ENCODE results near the gene FMR1NB. TPM values are rescaled to one million over a fixed set of nuclear protein-coding genes. Genes with fewer than 3 reads are reported as not detected.

Gene FMR1NB
- total and polyA plus RNA-seq, 4 donors = 0.18 TPM; not detected in 3

DNA sequence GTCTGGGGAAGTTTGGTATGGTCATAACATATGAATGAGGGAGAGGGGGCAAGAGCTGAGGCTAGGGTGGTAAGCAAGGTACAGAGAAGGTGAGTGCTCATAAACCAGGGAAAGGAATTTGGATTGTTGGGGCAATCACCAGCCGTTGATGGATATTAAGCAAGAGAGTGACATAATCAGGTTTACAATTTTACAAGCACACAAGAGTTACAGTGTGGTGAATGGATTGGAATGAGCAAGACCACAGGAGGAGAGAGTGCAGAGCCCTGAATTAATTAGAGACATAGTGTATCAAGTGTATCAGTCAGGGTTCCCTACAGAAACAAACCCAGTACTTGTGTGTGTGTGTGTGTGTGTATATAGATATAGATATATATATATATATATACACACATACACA, 18.7 kb upstream of the FMR1NB start:
- no CpG with 5 or more reads among the region's 1 CpG for WGBS (ENCODE audit: insufficient coverage)
- Histone ChIP-seq H3K27ac (ENCODE audit: low read depth, low read length) (no peak overlapping the region), H3K9me3 (ENCODE audit: control insufficient read depth, insufficient read depth, low read length) (no peaks in the 10 kb centered on the region), H3K4me3 (ENCODE audit: low read depth, low read length) (no peak overlapping the region), H3K4me1 (ENCODE audit: control insufficient read depth, insufficient read depth, low read length) (no peaks in the 10 kb centered on the region), H3K27me3 (ENCODE audit: control insufficient read depth, insufficient read depth, low read length) (no peaks in the 10 kb centered on the region), H3K36me3 (ENCODE audit: control insufficient read depth, insufficient read depth, low read length) (no peaks in the 10 kb centered on the region)
- no peak for DNase-seq (ENCODE audit: low read depth in 4 of 6, low spot score in 6 of 6)

DNA sequence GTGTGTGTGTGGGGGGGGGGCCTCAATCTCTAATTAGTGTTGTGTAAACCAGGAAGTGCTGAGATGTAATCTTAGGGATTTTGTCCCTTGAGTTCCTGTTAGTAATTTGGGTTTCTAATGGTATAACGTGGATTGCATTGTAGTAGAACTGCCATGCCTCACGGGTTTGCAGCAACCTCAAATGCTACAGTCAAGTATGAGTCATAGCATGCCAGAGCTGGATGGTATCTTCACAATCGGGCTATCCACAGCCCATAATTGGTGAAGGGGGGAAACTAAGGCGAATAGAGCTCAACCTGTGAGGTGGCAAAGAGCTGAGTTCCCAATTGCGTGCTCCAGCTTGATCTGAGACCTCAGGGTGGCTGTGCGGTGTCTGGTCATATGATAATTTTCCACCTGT, 2.2 kb upstream of the FMR1NB start:
- Histone ChIP-seq H3K27me3 (ENCODE audit: control insufficient read depth, insufficient read depth, low read length) (no peaks in the 10 kb centered on the region), H3K27ac (ENCODE audit: low read depth, low read length) (no peak overlapping the region), H3K9me3 (ENCODE audit: control insufficient read depth, insufficient read depth, low read length) (no peaks in the 10 kb centered on the region), H3K4me3 (ENCODE audit: low read depth, low read length) (no peak overlapping the region), H3K36me3 (ENCODE audit: control insufficient read depth, insufficient read depth, low read length) (no peaks in the 10 kb centered on the region), H3K4me1 (ENCODE audit: control insufficient read depth, insufficient read depth, low read length) (no peaks in the 10 kb centered on the region)
- no peak for DNase-seq (ENCODE audit: low read depth in 4 of 6, low spot score in 6 of 6)
- WGBS (ENCODE audit: insufficient coverage) = 60% methylated on average over 6 of the region's 6 CpGs

DNA sequence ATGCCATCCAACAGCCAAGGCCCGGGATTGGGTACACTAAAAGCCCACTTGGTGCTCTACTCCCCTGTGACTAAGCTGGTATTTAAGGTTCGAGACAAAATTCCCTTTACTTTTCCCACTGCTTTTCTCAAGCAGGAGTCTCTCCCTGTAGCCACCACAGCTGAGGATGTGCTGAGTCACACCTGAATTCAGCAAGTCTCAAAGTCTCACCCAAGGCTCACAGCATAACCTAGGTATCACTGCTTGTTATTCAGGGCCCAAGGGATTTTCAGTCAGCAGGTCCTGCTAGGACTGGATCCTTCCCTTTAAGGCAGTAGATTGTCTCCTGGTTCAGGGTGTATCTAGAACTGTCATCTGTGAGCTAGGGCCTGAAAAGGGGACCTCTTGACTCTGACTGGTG, 39.2 kb downstream of the FMR1NB start:
- DNase-seq (ENCODE audit: low read depth in 4 of 6, low spot score in 6 of 6) = no peak
- Histone ChIP-seq H3K4me3 (ENCODE audit: low read depth, low read length) (no peak overlapping the region), H3K9me3 (ENCODE audit: control insufficient read depth, insufficient read depth, low read length) (no peaks in the 10 kb centered on the region), H3K4me1 (ENCODE audit: control insufficient read depth, insufficient read depth, low read length) (no peaks in the 10 kb centered on the region), H3K27ac (ENCODE audit: low read depth, low read length) (no peak overlapping the region), H3K27me3 (ENCODE audit: control insufficient read depth, insufficient read depth, low read length) (no peaks in the 10 kb centered on the region), H3K36me3 (ENCODE audit: control insufficient read depth, insufficient read depth, low read length) (no peaks in the 10 kb centered on the region)
- WGBS (ENCODE audit: insufficient coverage) = 63% methylated on average over 2 of the region's 2 CpGs

DNA sequence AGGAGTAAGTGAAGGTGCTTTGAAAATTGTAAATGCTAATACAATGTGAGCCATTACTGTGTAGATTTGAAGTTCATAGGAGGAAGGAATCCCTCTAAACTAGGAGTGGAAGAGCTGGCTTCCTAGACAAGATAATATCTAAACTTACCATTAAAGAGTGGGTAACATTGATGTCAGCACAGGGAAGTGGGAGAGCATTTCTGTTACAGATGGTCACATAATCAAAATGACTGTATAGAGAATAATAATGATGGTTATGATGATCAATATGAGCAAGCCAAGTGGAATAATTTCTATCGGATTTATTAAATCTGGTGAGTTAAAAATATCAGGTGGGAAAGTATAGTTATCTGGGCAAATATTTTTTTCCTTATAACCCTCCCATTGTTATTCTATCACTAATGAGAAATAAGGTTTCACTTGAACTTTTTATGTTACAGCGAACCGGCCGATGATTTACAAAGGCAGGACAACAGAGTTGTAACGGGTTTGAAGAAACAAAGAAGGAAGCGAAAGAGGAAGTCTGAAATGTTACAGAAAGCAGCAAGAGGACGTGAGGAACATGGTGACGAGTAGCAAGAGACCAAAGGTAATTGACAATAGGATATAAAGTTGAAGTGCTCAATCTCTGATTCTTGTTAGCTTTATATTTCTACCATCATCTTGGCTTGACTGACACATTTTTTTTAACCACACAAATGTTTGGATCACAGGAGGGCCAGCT, 43.5 kb downstream of the FMR1NB start:
- WGBS (ENCODE audit: insufficient coverage) = 69% methylated on average over 6 of the region's 8 CpGs
- Histone ChIP-seq H3K4me3 (ENCODE audit: low read depth, low read length) (no peak overlapping the region), H3K27ac (ENCODE audit: low read depth, low read length) (no peak overlapping the region), H3K36me3 (ENCODE audit: control insufficient read depth, insufficient read depth, low read length) (no peaks in the 10 kb centered on the region), H3K4me1 (ENCODE audit: control insufficient read depth, insufficient read depth, low read length) (no peaks in the 10 kb centered on the region), H3K9me3 (ENCODE audit: control insufficient read depth, insufficient read depth, low read length) (no peaks in the 10 kb centered on the region), H3K27me3 (ENCODE audit: control insufficient read depth, insufficient read depth, low read length) (no peaks in the 10 kb centered on the region)
- DNase-seq (ENCODE audit: low read depth in 4 of 6, low spot score in 6 of 6) = no peak

DNA sequence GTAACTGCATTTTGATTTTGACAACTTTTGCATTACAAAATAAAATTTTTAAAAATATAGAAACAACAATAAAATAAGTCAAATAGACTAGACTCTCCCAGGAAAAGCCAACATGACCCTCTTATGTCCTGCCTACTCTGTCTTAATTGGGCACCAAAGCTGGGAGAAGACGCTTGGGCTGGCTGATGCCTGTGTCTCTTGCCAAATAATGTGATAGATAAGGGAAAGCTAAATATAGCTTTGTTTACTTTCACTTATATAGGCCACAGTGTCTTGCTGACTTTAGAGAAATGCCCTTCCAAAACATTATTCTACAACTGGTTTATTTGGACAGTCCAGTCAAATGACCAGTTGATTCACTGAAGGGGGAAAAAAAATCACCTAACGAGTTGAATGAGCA, 54.2 kb downstream of the FMR1NB start:
- no peak overlapping the region for H3K4me3 ChIP-seq (ENCODE audit: low read depth, low read length)
- no peaks in the 10 kb centered on the region for H3K27me3 ChIP-seq (ENCODE audit: control insufficient read depth, insufficient read depth, low read length)
- no peaks in the 10 kb centered on the region for H3K9me3 ChIP-seq (ENCODE audit: control insufficient read depth, insufficient read depth, low read length)
- no CpG with 5 or more reads among the region's 2 CpGs for WGBS (ENCODE audit: insufficient coverage)
- no peaks in the 10 kb centered on the region for H3K4me1 ChIP-seq (ENCODE audit: control insufficient read depth, insufficient read depth, low read length)
- no peaks in the 10 kb centered on the region for H3K36me3 ChIP-seq (ENCODE audit: control insufficient read depth, insufficient read depth, low read length)
- no peak for DNase-seq (ENCODE audit: low read depth in 4 of 6, low spot score in 6 of 6)
- no peak overlapping the region for H3K27ac ChIP-seq (ENCODE audit: low read depth, low read length)

DNA sequence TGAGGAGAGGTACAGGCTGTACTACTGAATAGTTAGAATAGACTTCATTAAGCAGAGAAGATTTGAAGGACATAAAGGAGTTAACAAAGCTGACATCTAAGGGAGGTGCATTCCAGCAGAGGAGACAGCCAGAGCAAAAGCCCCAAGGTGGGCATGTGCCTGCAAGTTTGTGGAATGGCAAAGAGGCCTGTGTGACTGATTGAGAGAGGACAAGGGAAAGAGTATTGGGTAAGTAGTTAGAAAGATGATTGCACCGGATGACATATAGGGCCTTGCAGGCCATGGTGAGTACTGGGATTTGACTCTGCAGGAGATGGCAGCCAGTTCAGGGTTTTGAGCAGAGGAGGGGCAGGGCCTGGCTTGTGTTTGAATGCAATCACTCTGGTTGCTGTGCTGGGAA, 55.9 kb downstream of the FMR1NB start:
- DNase-seq (ENCODE audit: low read depth in 4 of 6, low spot score in 6 of 6) = no peak
- no peak overlapping the region for H3K27ac ChIP-seq (ENCODE audit: low read depth, low read length)
- 93% methylated on average over 1 of the region's 1 CpG for WGBS (ENCODE audit: insufficient coverage)
- no peaks in the 10 kb centered on the region for H3K27me3 ChIP-seq (ENCODE audit: control insufficient read depth, insufficient read depth, low read length)
- H3K4me1 ChIP-seq (ENCODE audit: control insufficient read depth, insufficient read depth, low read length) = no peaks in the 10 kb centered on the region
- no peaks in the 10 kb centered on the region for H3K9me3 ChIP-seq (ENCODE audit: control insufficient read depth, insufficient read depth, low read length)
- H3K4me3 ChIP-seq (ENCODE audit: low read depth, low read length) = no peak overlapping the region
- H3K36me3 ChIP-seq (ENCODE audit: control insufficient read depth, insufficient read depth, low read length) = no peaks in the 10 kb centered on the region

DNA sequence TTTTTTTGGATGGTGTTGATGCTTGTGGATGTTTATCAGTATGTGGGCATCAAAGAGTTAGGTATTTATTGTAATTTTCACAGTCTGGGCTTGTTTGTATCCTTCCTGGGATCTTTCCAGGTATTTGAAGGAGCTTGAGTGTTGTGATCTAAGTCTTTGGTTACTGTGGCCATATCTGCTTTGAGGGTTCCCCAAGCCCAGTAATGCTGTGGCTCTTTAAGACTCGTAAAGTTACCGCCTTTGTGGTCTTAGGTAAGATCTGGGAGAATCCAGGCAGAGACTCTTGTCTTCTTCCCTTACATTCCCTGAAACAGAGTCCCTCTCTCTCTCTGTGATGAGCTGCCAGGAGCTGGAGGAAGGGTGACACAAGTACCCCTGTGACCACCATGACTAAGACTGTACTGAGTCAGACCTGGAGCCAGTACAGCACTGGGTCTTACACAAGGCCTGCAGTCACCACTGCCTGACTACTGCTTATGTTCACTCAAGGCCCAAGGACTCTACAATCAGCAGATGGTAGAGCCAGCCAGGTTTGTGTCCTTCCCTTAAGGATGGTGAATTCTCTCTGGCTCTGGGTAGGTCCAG, 62.2 kb downstream of the FMR1NB start:
- Histone ChIP-seq H3K36me3 (ENCODE audit: control insufficient read depth, insufficient read depth, low read length) (no peaks in the 10 kb centered on the region), H3K9me3 (ENCODE audit: control insufficient read depth, insufficient read depth, low read length) (no peaks in the 10 kb centered on the region), H3K27ac (ENCODE audit: low read depth, low read length) (no peak overlapping the region), H3K4me3 (ENCODE audit: low read depth, low read length) (no peak overlapping the region), H3K27me3 (ENCODE audit: control insufficient read depth, insufficient read depth, low read length) (no peaks in the 10 kb centered on the region), H3K4me1 (ENCODE audit: control insufficient read depth, insufficient read depth, low read length) (no peaks in the 10 kb centered on the region)
- 80% methylated on average over 1 of the region's 2 CpGs for WGBS (ENCODE audit: insufficient coverage)
- no peak for DNase-seq (ENCODE audit: low read depth in 4 of 6, low spot score in 6 of 6)

DNA sequence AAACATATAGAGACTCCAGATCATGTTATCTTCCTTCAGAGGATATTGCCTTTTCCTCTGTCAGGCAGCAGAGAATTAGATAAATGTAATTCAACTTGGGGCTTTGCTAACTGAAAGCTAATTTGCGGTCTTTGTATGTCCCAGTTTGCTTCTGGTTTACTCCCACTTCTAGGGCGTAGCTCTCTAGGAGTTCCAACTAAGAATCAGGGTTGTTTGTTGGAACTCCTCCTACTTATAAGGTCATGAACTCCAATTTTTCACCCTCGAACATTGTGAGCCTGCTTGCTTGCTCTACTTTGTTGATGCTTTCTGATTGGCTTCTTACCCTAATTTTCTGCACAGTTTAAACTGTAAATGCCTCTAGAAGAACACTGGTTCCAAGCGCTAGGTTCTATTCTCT, 66.1 kb downstream of the FMR1NB start:
- Histone ChIP-seq H3K27me3 (ENCODE audit: control insufficient read depth, insufficient read depth, low read length) (no peaks in the 10 kb centered on the region), H3K4me3 (ENCODE audit: low read depth, low read length) (no peak overlapping the region), H3K36me3 (ENCODE audit: control insufficient read depth, insufficient read depth, low read length) (no peaks in the 10 kb centered on the region), H3K9me3 (ENCODE audit: control insufficient read depth, insufficient read depth, low read length) (no peaks in the 10 kb centered on the region), H3K4me1 (ENCODE audit: control insufficient read depth, insufficient read depth, low read length) (no peaks in the 10 kb centered on the region), H3K27ac (ENCODE audit: low read depth, low read length) (no peak overlapping the region)
- no peak for DNase-seq (ENCODE audit: low read depth in 4 of 6, low spot score in 6 of 6)
- 64% methylated on average over 4 of the region's 4 CpGs for WGBS (ENCODE audit: insufficient coverage)

DNA sequence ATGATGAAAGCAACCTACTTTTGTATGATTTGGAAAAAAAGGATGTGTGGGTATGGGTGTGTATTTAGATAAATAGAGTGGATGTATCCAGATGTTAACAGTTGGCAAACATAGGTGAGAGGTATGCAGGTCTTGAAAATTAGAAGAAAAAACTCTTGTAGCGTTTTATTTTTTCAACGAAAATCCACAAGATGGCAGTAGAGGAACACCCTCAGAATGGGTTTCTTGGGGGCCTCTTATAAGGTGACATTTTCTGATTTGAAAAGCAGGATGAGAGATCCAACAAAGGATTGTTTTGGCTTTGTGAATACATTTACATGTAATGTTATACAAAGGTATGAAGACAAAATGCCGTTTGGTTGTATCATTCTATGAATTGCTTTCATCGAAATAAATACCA, 68.3 kb downstream of the FMR1NB start:
- peak; percentile 4 to 90 (median 36) for DNase-seq (ENCODE audit: low read depth in 4 of 6, low spot score in 6 of 6)
- Histone ChIP-seq H3K27ac (ENCODE audit: low read depth, low read length) (no peak overlapping the region), H3K9me3 (ENCODE audit: control insufficient read depth, insufficient read depth, low read length) (no peaks in the 10 kb centered on the region), H3K36me3 (ENCODE audit: control insufficient read depth, insufficient read depth, low read length) (no peaks in the 10 kb centered on the region), H3K4me3 (ENCODE audit: low read depth, low read length) (no peak overlapping the region), H3K4me1 (ENCODE audit: control insufficient read depth, insufficient read depth, low read length) (no peaks in the 10 kb centered on the region), H3K27me3 (ENCODE audit: control insufficient read depth, insufficient read depth, low read length) (no peaks in the 10 kb centered on the region)
- whole genome bisulfite sequencing (ENCODE audit: insufficient coverage) = 0% methylated on average over 1 of the region's 4 CpGs

DNA sequence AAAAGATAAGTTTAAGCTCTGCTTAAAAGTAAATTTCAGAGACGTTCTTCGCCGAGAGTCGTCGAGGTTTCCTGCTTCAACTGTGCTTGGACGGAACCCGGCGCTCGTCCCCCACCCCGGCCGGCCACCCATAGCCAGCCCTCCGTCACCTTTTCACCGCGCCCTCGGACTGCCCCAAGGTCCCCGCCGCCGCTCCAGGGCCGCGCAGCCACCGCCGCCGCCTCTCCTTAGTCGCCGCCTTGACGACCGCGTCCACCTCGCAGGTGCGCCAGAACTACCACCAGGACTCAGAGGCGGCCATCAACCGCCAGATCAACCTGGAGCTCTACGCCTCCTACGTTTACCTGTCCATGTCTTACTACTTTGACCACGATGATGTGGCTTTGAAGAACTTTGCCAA, 70.8 kb downstream of the FMR1NB start:
- H3K4me1 ChIP-seq (ENCODE audit: control insufficient read depth, insufficient read depth, low read length) = no peaks in the 10 kb centered on the region
- H3K9me3 ChIP-seq (ENCODE audit: control insufficient read depth, insufficient read depth, low read length) = no peaks in the 10 kb centered on the region
- H3K27me3 ChIP-seq (ENCODE audit: control insufficient read depth, insufficient read depth, low read length) = no peaks in the 10 kb centered on the region
- no peak overlapping the region for H3K4me3 ChIP-seq (ENCODE audit: low read depth, low read length)
- 72% methylated on average over 30 of the region's 35 CpGs for WGBS (ENCODE audit: insufficient coverage)
- no peak overlapping the region for H3K27ac ChIP-seq (ENCODE audit: low read depth, low read length)
- DNase-seq (ENCODE audit: low read depth in 4 of 6, low spot score in 6 of 6) = no peak
- no peaks in the 10 kb centered on the region for H3K36me3 ChIP-seq (ENCODE audit: control insufficient read depth, insufficient read depth, low read length)
